Smooth muscle cell (in vitro differentiated cells): ENCODE results near the gene CHD5. TPM values are rescaled to one million over a fixed set of nuclear protein-coding genes. Genes with fewer than 3 reads are reported as not detected.

Experiments used
- DNase-seq: peaks from one replicate; lab custom pipeline; 2025; ENCODE audit not compliant: unreplicated experiment; lab: John Stamatoyannopoulos, UW
- H2AFZ ChIP-seq: fragments of 200-600 bp; sonication (generic); 2 replicates; pipeline ENCODE4 v1.6.0; 2016; ENCODE audit warnings: antibody characterized with exemption, low read depth, mild to moderate bottlenecking
- H3F3A ChIP-seq: fragments of 200-600 bp; sonication (generic); 2 replicates; pipeline ENCODE4 v1.6.0; 2017; ENCODE audit warnings: antibody characterized with exemption, low read depth
- H3K27ac ChIP-seq: fragments of 200-600 bp; sonication (generic); 2 replicates; pipeline ENCODE4 v1.5.1; 2016; ENCODE audit warnings: low read depth, mild to moderate bottlenecking
- H3K27me3 ChIP-seq: fragments of 200-600 bp; sonication (generic); 2 replicates; pipeline ENCODE4 v1.6.1; 2016; ENCODE audit warnings: low read depth, mild to moderate bottlenecking
- H3K36me3 ChIP-seq: fragments of 200-600 bp; sonication (generic); 2 replicates; pipeline ENCODE4 v1.5.1; 2016; ENCODE audit warnings: low read depth
- H3K4me1 ChIP-seq: fragments of 200-600 bp; sonication (generic); 2 replicates; pipeline ENCODE4 v1.5.1; 2016; ENCODE audit warnings: low read depth
- H3K4me2 ChIP-seq: fragments of 200-600 bp; sonication (generic); 2 replicates; pipeline ENCODE4 v1.6.0; 2016; ENCODE audit warnings: mild to moderate bottlenecking
- H3K4me3 ChIP-seq: fragments of 200-600 bp; sonication (generic); 2 replicates; pipeline ENCODE4 v1.5.1; 2016; ENCODE audit warnings: mild to moderate bottlenecking
- H3K79me2 ChIP-seq: fragments of 200-600 bp; sonication (generic); 2 replicates; pipeline ENCODE4 v1.6.0; 2016; ENCODE audit warnings: low read depth, mild to moderate bottlenecking
- H3K9ac ChIP-seq: fragments of 200-600 bp; sonication (generic); 2 replicates; pipeline ENCODE4 v1.6.0; 2016; ENCODE audit warnings: low read depth
- H3K9me3 ChIP-seq: fragments of 200-600 bp; sonication (generic); replicated peaks from 2 replicates; pipeline ENCODE4 v1.5.1; 2016; ENCODE audit warnings: low read depth
- H4K20me1 ChIP-seq: fragments of 200-600 bp; sonication (generic); 2 replicates; pipeline ENCODE4 v1.6.0; 2016; ENCODE audit warnings: low read depth
- WGBS: methylation state at CpG from one replicate; pipeline ENCODE4 v1.1.7; 2016; ENCODE audit warnings: low lambda C conversion rate; 5-methylcytosine and 5-hydroxymethylcytosine counted together
- polyA plus RNA-seq: library from polyadenylated mRNA; unstranded; fragments of >200 nt; fragmentation: Nextera tagmentation; extraction: Ambion mirVana; gene quantifications from 2 replicates; pipeline ENCODE4 v1.2.1, GENCODE V29; 2016
- total RNA-seq: library from RNA; depleted of rRNA; stranded (reverse); fragments of >200 nt; gene quantifications from 2 replicates; pipeline ENCODE4 v1.2.3, GENCODE V29; 2014
- TF ChIP-seq, protein P1 (sequence below): fragments of 200-600 bp; sonication (generic); IDR thresholded peaks from 2 replicates; pipeline ENCODE4 v1.5.1; 2017; ENCODE audit warnings: borderline replicate concordance, mild to moderate bottlenecking, antibody characterized with exemption; ENCODE audit not compliant: insufficient read depth, poor library complexity, severe bottlenecking

The CHD5 gene
- total and polyA plus RNA-seq, 2 experiments from 2014 or later, result 0.40 TPM; not detected in 1

- Histone ChIP-seq H3K4me3 (no peak overlapping the region), H3F3A (no peaks in the 10 kb centered on the region), H2AFZ (no peak overlapping the region), H3K9me3 (no peaks in the 10 kb centered on the region), H3K4me2 (no peak overlapping the region), H3K4me1 (peaks cover 4% of the 10 kb centered on the region), H3K79me2 (no peaks in the 10 kb centered on the region), H3K27me3 (no peaks in the 10 kb centered on the region), H3K27ac (no peak overlapping the region), H3K36me3 (no peaks in the 10 kb centered on the region), H3K9ac (no peak overlapping the region), H4K20me1 (no peaks in the 10 kb centered on the region)
- TF ChIP-seq, protein P1, sequence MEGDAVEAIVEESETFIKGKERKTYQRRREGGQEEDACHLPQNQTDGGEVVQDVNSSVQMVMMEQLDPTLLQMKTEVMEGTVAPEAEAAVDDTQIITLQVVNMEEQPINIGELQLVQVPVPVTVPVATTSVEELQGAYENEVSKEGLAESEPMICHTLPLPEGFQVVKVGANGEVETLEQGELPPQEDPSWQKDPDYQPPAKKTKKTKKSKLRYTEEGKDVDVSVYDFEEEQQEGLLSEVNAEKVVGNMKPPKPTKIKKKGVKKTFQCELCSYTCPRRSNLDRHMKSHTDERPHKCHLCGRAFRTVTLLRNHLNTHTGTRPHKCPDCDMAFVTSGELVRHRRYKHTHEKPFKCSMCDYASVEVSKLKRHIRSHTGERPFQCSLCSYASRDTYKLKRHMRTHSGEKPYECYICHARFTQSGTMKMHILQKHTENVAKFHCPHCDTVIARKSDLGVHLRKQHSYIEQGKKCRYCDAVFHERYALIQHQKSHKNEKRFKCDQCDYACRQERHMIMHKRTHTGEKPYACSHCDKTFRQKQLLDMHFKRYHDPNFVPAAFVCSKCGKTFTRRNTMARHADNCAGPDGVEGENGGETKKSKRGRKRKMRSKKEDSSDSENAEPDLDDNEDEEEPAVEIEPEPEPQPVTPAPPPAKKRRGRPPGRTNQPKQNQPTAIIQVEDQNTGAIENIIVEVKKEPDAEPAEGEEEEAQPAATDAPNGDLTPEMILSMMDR, result no peak
- DNase-seq, result no peak
- 100% methylated on average over 2 of the region's 6 CpGs for WGBS
Observed at GRCh38 chr1:6106977-6107376, 73.1 kb downstream of the CHD5 start.

- Histone ChIP-seq H3K79me2 (no peaks in the 10 kb centered on the region), H3K9me3 (no peaks in the 10 kb centered on the region), H3K27ac (no peak overlapping the region), H3K27me3 (no peaks in the 10 kb centered on the region), H3K9ac (no peak overlapping the region), H3K4me2 (no peak overlapping the region), H3K4me1 (peaks cover 10% of the 10 kb centered on the region), H3K36me3 (no peaks in the 10 kb centered on the region), H2AFZ (no peak overlapping the region), H4K20me1 (no peaks in the 10 kb centered on the region), H3K4me3 (no peak overlapping the region), H3F3A (no peaks in the 10 kb centered on the region)
- no peak for DNase-seq
- TF ChIP-seq, protein P1, result no peak
- WGBS, result 95% methylated on average over 28 of the region's 28 CpGs
Observed at GRCh38 chr1:6106321-6106731, 73.8 kb downstream of the CHD5 start.

DNA sequence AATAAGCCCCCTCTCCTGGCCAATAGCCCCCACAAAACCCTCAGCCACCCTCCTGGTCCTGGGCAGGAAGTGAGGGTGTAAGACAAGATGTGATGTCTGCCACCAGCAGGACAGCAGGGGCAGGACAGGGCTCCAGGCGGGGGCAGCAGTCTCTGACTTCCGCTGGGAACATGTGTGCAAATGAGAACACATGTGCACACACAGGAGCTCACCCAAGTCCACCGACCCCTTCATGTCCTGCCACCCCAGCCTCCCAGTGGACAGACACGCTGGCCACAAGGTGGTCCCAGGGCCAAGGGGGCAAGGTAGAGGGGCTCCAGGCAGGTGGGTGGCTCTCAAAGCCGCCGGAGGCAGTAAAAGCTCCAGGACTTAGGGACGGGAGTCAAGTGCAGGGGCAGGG, 74.4 kb downstream of the CHD5 start:
- DNase-seq, result no peak
- Histone ChIP-seq H3K4me3 (no peak overlapping the region), H3K4me1 (peaks cover 15% of the 10 kb centered on the region), H3F3A (no peaks in the 10 kb centered on the region), H3K36me3 (no peaks in the 10 kb centered on the region), H3K27ac (no peak overlapping the region), H3K4me2 (no peak overlapping the region), H2AFZ (no peak overlapping the region), H3K9ac (no peak overlapping the region), H4K20me1 (no peaks in the 10 kb centered on the region), H3K79me2 (no peaks in the 10 kb centered on the region), H3K9me3 (no peaks in the 10 kb centered on the region), H3K27me3 (no peaks in the 10 kb centered on the region)
- TF ChIP-seq, protein P1, result no peak
- WGBS, result 86% methylated on average over 7 of the region's 7 CpGs

DNA sequence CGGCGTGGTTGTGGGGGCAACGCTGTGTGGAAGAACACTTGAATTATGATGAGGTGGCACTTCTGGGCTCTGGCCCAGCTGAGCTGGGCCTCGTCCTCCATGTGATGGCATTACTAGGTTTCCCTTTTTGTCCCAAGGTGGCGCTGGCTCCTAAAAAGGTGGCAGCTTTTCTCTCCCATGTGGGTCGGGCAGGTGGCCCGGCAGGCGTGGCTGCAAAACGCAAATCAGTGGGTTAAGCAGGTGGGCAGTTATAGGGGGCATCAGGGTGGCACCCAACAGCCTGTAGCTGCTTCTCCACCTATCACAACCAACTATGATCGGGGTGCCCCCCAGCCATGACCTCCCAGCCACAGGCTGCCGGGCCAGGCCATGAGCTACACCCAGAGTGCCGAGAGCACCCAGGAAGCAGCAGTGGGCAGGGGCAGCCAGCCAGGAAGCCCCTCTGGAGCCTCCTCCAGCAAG, 74.9 kb downstream of the CHD5 start:
- Histone ChIP-seq H3K4me3 (no peak overlapping the region), H3K4me1 (peaks cover 15% of the 10 kb centered on the region), H3K4me2 (no peak overlapping the region), H3K36me3 (no peaks in the 10 kb centered on the region), H3K27me3 (no peaks in the 10 kb centered on the region), H3K79me2 (no peaks in the 10 kb centered on the region), H3K9me3 (no peaks in the 10 kb centered on the region), H4K20me1 (no peaks in the 10 kb centered on the region), H3K9ac (no peak overlapping the region), H2AFZ (no peak overlapping the region), H3K27ac (no peak overlapping the region), H3F3A (no peaks in the 10 kb centered on the region)
- WGBS, result 84% methylated on average over 12 of the region's 12 CpGs
- TF ChIP-seq, protein P1, result no peak
- no peak for DNase-seq
